K562 (cell line): Measurements from ENCODE around the gene TP53I3.

Source experiments
- GABPA ChIP-seq: fragments of 200-800 bp; sonication (Bioruptor generic); conservative IDR thresholded peaks from 2 replicates; pipeline ENCODE4 v1.6.1; 2016; ENCODE audit warnings: low read depth, missing genetic modification characterization, missing compliant biosample characterization
- TF ChIP-seq, protein P1 (sequence below): sonication (generic); formaldehyde crosslinking; IDR thresholded peaks from 2 replicates; pipeline ENCODE4 v1.9.0; 2022; ENCODE audit warnings: mild to moderate bottlenecking, missing genetic modification reagents

DNA sequence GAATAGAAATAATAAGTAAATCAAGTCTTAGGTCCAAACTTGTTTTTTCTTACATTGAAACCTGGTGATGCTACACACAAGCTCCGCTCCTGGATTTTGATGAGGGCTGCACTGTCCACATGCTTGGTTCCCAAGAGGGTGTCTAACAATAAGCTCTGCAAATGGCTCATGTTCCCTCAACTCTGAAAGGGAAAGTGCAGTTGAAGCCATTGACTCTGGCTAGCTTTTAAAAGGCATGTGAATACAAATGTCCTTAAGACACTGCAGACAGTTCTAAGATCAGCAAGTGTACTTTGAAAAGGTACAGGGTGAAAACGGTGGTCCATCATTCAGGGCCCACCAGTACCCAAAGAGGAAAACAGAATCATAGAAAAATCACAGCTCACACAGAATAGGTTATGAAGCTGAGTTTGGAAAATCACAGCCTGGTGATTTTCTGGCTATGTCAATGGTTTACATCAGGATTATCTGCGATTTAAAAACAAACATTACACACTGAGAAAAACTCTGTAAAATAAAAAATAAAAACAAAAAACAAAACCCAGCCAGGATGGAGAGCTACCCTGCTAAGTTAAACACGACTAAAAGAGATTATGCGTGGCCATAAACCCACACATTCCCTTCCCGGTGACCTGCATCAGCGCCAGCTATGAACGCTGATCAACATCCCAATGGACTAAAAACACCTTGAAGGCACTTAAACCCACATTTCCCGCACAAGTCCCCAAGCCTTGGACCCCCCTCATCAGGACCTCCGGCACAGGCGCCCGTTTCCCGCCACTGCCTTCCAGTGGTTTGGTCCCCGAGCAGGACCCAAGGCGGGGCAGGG lies 37.9 kb upstream of the TP53I3 start:
- TF ChIP-seq, protein P1, sequence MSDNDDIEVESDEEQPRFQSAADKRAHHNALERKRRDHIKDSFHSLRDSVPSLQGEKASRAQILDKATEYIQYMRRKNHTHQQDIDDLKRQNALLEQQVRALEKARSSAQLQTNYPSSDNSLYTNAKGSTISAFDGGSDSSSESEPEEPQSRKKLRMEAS (CRISPR knock-in tag): no peak
- no peak for TF ChIP-seq GABPA (tag)
